ENCODE data around the gene CDHR4.

DNA sequence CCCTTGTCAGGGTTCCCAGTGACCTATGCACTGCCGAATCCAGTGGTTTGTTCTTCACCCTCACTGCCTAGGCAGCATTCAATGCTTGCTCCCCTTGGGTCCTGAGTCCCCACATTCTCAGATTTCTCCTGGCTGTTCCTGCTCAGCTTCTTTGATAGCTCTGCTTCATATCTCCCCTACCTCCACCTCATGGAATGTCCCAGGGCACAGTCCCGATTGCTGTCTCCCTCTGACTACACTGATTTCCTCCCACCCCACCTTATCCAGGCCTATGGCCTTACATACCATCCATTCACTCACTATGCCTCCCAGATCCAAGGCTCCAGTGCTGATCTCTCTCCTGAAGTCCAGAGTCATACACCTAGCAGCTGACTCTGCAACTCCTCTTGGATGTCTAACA lies 1.5 kb upstream of the CDHR4 start:
- no peak for TF ChIP-seq CTCF (IDR thresholded peaks at IDR 0.05)
- TF ChIP-seq EZH2 (IDR thresholded peaks at IDR 0.05) = no peak
